C4-2B (cell line): Measurements from ENCODE around the gene EFNA5.

Experiments
- CTCF ChIP-seq: fragments of 450-650 bp; conservative IDR thresholded peaks from 2 replicates; pipeline ENCODE4 v1.5.1; 2017; ENCODE audit warnings: mild to moderate bottlenecking
- ZFX ChIP-seq: fragments of 450-650 bp; IDR thresholded peaks from 2 replicates; pipeline ENCODE4 v1.6.1; 2017

GRCh38 chr5:107368615-107369014, 302.1 kb downstream of the EFNA5 start:
- TF ChIP-seq CTCF (no peak), ZFX (no peak)
